ENCODE data around the gene DEK. TPM values are rescaled to one million over a fixed set of nuclear protein-coding genes. Genes with fewer than 3 reads are reported as not detected.

The DEK gene
- total RNA-seq, 1 donor, result 156 TPM

DNA sequence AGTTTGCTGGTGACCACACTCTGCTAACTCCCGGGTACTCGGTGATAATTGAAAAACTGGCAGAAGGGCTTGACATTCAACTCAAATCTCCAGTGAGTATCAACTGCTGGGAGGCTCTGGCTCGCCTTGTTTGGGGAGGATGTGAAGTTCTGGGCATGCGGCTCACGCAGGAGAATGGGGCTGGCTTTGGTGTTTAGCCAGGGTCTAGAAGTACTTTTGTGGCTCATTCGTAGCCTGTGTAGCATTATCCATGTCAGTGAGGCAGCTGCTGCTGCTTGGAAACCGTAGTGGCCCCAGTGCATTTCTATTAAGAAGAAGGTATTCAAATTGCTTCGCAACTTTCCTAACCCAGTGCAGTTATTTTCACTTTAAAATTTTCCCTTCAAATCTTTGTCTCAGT lies 56.9 kb downstream of the DEK start:
- H3K4me3 ChIP-seq (ENCODE audit: low read depth, low read length), result no peak overlapping the region
- TF ChIP-seq, protein P1, sequence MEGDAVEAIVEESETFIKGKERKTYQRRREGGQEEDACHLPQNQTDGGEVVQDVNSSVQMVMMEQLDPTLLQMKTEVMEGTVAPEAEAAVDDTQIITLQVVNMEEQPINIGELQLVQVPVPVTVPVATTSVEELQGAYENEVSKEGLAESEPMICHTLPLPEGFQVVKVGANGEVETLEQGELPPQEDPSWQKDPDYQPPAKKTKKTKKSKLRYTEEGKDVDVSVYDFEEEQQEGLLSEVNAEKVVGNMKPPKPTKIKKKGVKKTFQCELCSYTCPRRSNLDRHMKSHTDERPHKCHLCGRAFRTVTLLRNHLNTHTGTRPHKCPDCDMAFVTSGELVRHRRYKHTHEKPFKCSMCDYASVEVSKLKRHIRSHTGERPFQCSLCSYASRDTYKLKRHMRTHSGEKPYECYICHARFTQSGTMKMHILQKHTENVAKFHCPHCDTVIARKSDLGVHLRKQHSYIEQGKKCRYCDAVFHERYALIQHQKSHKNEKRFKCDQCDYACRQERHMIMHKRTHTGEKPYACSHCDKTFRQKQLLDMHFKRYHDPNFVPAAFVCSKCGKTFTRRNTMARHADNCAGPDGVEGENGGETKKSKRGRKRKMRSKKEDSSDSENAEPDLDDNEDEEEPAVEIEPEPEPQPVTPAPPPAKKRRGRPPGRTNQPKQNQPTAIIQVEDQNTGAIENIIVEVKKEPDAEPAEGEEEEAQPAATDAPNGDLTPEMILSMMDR (IDR thresholded peaks at IDR 0.05; ENCODE audit: insufficient read depth, low read length), result no peak
- DNase-seq (ENCODE audit: low read depth), result no peak

DNA sequence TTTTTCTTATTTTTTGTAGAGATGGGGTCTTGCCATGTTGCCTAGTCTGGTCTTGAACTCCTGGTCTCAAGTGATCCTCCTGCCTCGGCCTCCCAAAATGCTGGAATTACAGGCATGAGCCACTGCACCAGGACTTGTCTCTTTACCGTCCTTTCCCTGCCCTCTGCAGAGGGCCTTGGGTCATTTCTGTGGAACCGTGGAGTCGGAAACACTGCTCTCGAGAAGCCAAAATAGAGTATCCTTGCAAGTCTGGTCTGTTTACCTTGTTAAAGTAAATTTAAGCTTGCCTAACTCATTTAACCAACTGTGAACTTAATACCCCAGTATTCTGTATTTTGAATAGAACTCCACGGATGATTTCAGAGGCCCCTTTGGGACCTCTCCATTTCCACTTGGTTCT lies 57.7 kb downstream of the DEK start:
- no peak for DNase-seq (ENCODE audit: low read depth)
- TF ChIP-seq, protein P1 (IDR thresholded peaks at IDR 0.05; ENCODE audit: insufficient read depth, low read length), result no peak
- no peak overlapping the region for H3K4me3 ChIP-seq (ENCODE audit: low read depth, low read length)

DNA sequence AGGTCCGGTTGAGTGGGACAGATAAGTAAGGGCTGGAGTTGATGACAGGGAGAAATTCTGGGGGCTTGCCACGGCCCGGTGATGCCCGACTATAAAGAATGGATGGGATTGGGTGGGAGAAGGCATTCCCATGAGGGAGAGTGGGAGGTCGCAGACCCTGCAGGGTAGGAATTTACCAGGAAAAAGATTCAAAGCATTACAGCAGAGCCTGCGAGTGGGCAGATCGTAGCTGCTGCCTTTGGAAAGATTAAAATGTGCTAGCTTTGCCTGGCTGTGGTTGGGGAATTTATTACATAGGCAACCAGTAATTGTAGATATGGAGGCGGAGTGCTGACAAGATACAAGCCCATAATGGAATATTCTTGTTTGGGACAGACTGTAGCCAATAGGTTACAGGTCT lies 59.6 kb downstream of the DEK start:
- TF ChIP-seq, protein P1 (IDR thresholded peaks at IDR 0.05; ENCODE audit: insufficient read depth, low read length), result no peak
- no peak overlapping the region for H3K4me3 ChIP-seq (ENCODE audit: low read depth, low read length)
- no peak for DNase-seq (ENCODE audit: low read depth)

DNA sequence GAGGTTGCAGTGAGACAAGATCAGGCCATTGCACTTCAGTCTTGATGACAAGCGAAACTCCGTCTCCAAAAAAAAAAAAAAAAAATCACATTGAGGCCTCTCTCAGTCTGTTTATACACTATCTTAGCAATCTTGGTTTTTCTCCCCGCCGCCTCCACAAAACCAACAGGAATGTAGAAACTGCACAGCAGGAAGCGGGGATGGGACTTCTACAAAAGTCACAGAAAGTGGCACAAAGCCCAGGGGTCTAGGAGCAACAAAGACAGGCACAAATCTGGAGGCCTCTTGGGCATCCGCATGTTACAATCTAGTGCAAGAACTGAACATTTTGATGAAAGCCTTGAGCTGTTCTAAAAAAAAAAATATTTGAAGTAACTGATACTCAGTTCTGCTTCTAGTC lies 60.5 kb downstream of the DEK start:
- TF ChIP-seq, protein P1 (IDR thresholded peaks at IDR 0.05; ENCODE audit: insufficient read depth, low read length), result no peak
- H3K4me3 ChIP-seq (ENCODE audit: low read depth, low read length), result no peak overlapping the region
- no peak for DNase-seq (ENCODE audit: low read depth)

DNA sequence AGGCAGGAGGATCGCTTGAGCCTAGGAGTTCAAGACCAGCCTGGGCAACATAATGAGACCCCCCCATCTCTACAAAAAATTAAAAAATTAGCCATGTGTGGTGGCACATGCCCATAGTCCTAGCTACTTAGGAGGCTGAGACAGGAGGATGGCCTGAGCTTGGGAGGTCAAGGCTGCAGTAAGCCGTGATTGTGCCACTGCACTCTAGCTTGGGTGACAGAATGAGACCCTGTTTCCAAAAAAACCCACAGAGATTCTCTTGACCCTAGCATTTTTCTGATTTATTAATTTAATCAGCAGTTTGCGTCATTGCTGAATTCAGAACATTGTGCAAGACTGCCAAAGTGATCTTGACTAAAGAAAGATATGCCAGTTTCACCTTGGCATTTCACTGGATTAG lies 72.3 kb downstream of the DEK start:
- TF ChIP-seq, protein P1 (IDR thresholded peaks at IDR 0.05; ENCODE audit: insufficient read depth, low read length), result no peak
- H3K4me3 ChIP-seq (ENCODE audit: low read depth, low read length), result no peak overlapping the region
- no peak for DNase-seq (ENCODE audit: low read depth)

DNA sequence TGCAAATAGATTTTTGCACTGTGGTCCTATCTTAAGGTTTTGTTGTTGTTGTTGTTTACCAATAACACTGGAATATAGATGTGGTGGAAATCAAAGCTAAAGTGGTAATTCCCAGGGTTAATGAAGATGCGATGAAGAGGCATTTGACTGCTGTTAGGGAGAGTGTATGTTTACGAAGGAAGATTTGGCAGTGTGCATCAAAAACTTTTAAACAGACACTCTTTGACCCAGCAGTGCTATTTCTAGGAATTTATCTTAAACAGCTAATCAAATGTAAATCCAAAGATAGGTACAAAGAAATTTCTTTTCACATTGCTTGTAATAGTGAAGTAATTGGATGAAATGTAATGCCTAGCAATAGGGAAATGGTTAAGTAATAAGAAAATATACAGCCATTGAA lies 75.1 kb downstream of the DEK start:
- no peak overlapping the region for H3K4me3 ChIP-seq (ENCODE audit: low read depth, low read length)
- no peak for DNase-seq (ENCODE audit: low read depth)
- TF ChIP-seq, protein P1 (IDR thresholded peaks at IDR 0.05; ENCODE audit: insufficient read depth, low read length), result no peak

DNA sequence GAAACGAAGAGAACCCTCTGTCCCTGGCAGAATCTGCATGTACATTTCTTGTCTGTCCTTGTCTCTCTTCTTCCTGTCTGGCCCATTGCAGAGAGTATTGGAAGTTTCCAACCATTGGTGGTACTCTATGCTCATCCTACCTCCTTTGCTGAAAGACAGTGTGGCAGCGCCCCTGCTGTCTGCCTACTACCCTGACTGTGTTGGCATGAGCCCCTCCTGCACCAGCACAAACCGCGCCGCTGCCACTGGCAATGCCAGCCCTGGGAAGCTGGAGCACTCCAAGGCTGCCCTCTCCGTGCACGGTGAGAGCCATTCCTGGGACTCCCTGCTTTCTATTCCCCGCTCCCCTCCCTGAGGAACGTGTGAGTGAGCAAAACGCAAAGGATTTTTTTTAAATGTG lies 76.6 kb downstream of the DEK start:
- no peak overlapping the region for H3K4me3 ChIP-seq (ENCODE audit: low read depth, low read length)
- DNase-seq (ENCODE audit: low read depth), result no peak
- TF ChIP-seq, protein P1 (IDR thresholded peaks at IDR 0.05; ENCODE audit: insufficient read depth, low read length), result no peak

All from fibroblast of the aortic adventitia (primary cell).